MM.1S (cell line): ENCODE data around the gene YWHAQ.

Experiments used
- EZH2 ChIP-seq: fragments of 300-600 bp; sonication (generic); optimal IDR thresholded peaks from 2 replicates; pipeline ENCODE3; 2017; ENCODE audit warnings: low read depth, mild to moderate bottlenecking, antibody characterized with exemption, low read length, mixed read lengths
- TF ChIP-seq, protein P1 (sequence below): fragments of 300-600 bp; sonication (generic); IDR thresholded peaks from 2 replicates; pipeline ENCODE4 v1.5.1; 2016; ENCODE audit warnings: antibody characterized with exemption, low read length, mixed read lengths

DNA sequence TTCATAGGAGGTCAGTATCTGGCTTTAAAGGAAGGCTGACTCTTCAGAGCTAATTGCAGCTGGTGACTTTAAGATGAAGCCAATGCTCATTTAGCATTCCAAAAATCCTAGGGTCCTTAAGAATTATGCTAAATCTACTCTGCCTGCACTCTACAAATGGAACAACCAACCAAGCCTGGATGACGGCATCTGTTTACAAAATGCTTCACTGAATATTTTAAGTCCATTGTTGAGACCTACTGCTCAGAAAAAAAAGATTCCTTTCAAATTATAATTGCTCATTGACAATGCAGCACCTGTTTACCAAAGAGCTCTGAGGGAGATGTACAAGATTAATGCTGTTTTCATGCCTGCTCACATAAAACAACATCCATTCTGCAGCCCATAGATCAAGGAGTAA is 31.4 kb downstream of the YWHAQ start:
- TF ChIP-seq, protein P1, sequence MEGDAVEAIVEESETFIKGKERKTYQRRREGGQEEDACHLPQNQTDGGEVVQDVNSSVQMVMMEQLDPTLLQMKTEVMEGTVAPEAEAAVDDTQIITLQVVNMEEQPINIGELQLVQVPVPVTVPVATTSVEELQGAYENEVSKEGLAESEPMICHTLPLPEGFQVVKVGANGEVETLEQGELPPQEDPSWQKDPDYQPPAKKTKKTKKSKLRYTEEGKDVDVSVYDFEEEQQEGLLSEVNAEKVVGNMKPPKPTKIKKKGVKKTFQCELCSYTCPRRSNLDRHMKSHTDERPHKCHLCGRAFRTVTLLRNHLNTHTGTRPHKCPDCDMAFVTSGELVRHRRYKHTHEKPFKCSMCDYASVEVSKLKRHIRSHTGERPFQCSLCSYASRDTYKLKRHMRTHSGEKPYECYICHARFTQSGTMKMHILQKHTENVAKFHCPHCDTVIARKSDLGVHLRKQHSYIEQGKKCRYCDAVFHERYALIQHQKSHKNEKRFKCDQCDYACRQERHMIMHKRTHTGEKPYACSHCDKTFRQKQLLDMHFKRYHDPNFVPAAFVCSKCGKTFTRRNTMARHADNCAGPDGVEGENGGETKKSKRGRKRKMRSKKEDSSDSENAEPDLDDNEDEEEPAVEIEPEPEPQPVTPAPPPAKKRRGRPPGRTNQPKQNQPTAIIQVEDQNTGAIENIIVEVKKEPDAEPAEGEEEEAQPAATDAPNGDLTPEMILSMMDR = no peak
- no peak for TF ChIP-seq EZH2
